Breast epithelium (tissue), 4 donors: ENCODE data around the gene ANKRD35. TPM values are rescaled to one million over a fixed set of nuclear protein-coding genes. Genes with fewer than 3 reads are reported as not detected.

Experiments used
- DNase-seq, 2 donors: peaks; one replicate each; pipeline ENCODE4 v3.0.0-alpha.2; 2019; ENCODE audit warnings: low spot score in 2 of 2
- H3K27ac ChIP-seq, 2 donors: fragments of 200-600 bp; sonication (generic) in 1 of 2; one replicate each; pipeline ENCODE4 v1.5.1; 2016 to 2019; ENCODE audit warnings: mild to moderate bottlenecking in 1 of 2
- H3K27me3 ChIP-seq, 2 donors: fragments of 200-600 bp; sonication (generic) in 1 of 2; one replicate each; pipeline versions ENCODE4 v1.5.1 to v1.6.0; 2017 to 2019; ENCODE audit warnings: control low read depth in 1 of 2, mild to moderate bottlenecking in 1 of 2
- H3K36me3 ChIP-seq: fragments of 200-600 bp; one replicate; pipeline ENCODE4 v1.5.1; 2019
- H3K4me1 ChIP-seq, 2 donors: fragments of 200-600 bp; sonication (generic); one replicate each; pipeline ENCODE4 v1.5.1; 2016 to 2019; ENCODE audit warnings: control low read depth in 1 of 2
- H3K4me3 ChIP-seq, 3 donors: fragments of 200-600 bp; sonication (generic); 1 replicate in 2 of 3; 2 replicates in 1 of 3; pipeline ENCODE4 v1.5.1; 2016 to 2019; ENCODE audit warnings: mild to moderate bottlenecking in 3 of 3, moderate library complexity in 2 of 3
- H3K9me3 ChIP-seq, 2 donors: fragments of 200-600 bp; sonication (generic) in 1 of 2; one replicate each; pipeline ENCODE4 v1.5.1; 2016 to 2019; ENCODE audit warnings: control low read depth in 1 of 2
- POLR2A ChIP-seq: fragments of 450-650 bp; IDR thresholded peaks from one replicate; pipeline ENCODE4 v1.6.1; 2016; ENCODE audit warnings: antibody characterized with exemption, mild to moderate bottlenecking, moderate library complexity
- POLR2AphosphoS5 ChIP-seq, 3 donors: sonication (generic); formaldehyde crosslinking; IDR thresholded peaks; one replicate each; pipeline ENCODE4 v1.6.1; 2017; ENCODE audit warnings: antibody characterized with exemption in 3 of 3
- intact Hi-C: fragments of 100-400 bp; cut with DNase I; formaldehyde crosslinking; loops from one replicate; pipeline ENCODE4 v1.15.1; 2023; ENCODE audit warnings: low total_unique reads
- total RNA-seq, 3 donors: library from RNA; depleted of rRNA; stranded (reverse); fragments of >200 nt; gene quantifications; one replicate each; pipeline ENCODE4 v1.1.0, GENCODE V29; 2016
- TF ChIP-seq, protein P1 (sequence below), 3 donors: fragments of 450-650 bp; IDR thresholded peaks; one replicate each; pipeline ENCODE4 v1.5.1; 2016 to 2017; ENCODE audit warnings: antibody characterized with exemption in 3 of 3, mild to moderate bottlenecking in 3 of 3, moderate library complexity in 3 of 3

Gene ANKRD35
- total RNA-seq, 3 donors from 2014 or later: 6.4 to 10.2 (median 7.0) TPM

DNA sequence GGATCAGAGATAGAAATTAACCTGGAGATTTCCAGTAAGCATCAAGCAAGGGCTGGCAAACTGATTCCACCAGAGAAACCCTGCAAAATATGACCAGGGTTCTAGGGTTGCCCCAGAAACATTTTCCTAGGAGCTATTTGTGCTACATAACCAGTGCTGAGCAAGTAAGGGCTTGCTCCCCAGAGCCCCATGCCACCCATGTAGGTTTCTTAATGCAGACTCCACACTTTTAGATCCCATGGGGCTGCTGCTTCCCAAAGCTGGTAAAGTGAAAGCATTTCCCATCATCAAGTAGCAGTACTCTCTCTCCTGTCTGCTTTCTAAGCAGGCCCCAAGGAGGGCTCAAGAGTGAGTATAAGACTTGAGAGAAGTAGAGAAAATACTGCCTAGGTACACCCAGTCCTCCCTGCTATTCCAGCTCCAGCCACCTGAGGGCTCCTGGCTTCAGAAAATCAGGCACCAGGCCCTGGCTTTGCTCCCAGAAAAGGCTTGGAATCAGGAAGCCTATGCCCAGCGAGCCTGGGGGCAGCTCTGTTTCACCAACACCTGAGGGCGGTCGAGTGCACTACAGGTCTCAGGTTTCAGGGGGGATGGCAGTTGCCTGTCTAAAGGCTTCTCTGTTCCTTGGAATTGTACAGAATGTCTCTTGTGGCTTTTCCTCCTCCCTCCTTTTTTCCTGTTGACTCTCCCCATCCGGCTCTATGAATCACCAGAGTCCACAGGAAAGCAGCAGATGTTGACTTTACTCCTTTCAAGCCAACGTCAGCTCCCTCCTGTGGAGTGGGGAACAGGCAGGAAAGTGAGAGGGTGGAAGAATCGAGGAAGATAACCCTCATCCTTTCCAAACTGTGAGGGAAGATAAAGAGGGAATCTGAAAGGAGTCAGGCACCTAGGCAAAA, 6.2 kb upstream of the ANKRD35 start:
- peak overlapping the region; percentile 96 to 98 for H3K27ac ChIP-seq
- H3K4me3 ChIP-seq: peak overlapping the region; percentile 11 to 55 (median 19)
- TF ChIP-seq, protein P1, sequence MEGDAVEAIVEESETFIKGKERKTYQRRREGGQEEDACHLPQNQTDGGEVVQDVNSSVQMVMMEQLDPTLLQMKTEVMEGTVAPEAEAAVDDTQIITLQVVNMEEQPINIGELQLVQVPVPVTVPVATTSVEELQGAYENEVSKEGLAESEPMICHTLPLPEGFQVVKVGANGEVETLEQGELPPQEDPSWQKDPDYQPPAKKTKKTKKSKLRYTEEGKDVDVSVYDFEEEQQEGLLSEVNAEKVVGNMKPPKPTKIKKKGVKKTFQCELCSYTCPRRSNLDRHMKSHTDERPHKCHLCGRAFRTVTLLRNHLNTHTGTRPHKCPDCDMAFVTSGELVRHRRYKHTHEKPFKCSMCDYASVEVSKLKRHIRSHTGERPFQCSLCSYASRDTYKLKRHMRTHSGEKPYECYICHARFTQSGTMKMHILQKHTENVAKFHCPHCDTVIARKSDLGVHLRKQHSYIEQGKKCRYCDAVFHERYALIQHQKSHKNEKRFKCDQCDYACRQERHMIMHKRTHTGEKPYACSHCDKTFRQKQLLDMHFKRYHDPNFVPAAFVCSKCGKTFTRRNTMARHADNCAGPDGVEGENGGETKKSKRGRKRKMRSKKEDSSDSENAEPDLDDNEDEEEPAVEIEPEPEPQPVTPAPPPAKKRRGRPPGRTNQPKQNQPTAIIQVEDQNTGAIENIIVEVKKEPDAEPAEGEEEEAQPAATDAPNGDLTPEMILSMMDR (IDR thresholded peaks at IDR 0.05): peak; percentile 93 to 99 (median 97)
- TF ChIP-seq POLR2AphosphoS5 (IDR thresholded peaks at IDR 0.05): peak; percentile 88 to 95 (median 94)
- TF ChIP-seq POLR2A: peak; percentile 12
- no peaks in the 10 kb centered on the region for H3K9me3 ChIP-seq
- DNase-seq: peak; percentile 98 to 99
- intact Hi-C loops: no loop called here
- H3K36me3 ChIP-seq: no peaks in the 10 kb centered on the region
- no peaks in the 10 kb centered on the region for H3K27me3 ChIP-seq
- H3K4me1 ChIP-seq: peaks cover 7 to 35% of the 10 kb centered on the region in 2 donors

DNA sequence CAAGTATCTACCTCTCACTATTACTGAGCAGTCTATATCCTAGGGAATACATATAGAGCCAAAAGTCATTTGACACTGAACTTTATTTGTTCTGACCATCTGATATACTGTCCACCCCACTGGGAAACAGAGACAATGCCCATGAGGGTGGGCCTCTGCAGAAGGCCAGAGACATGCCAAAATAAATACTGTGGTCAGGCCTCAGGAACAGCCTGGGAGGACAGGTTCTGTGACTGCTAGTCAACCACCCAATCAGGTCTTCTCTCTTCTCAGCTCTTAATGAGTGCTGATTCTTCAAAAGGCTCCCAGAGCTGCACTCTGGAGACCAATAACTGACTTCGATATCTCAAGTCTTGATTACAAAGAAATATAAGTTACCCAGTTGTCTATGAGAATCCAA, 5.5 kb upstream of the ANKRD35 start:
- Histone ChIP-seq H3K27me3 (no peaks in the 10 kb centered on the region), H3K36me3 (no peaks in the 10 kb centered on the region), H3K4me1 (peaks cover 7 to 35% of the 10 kb centered on the region in 2 donors), H3K9me3 (no peaks in the 10 kb centered on the region), H3K4me3 (peak overlapping the region in 2 of 3 donors; percentile 19 to 55), H3K27ac (peak overlapping the region; percentile 96 to 98)
- TF ChIP-seq POLR2AphosphoS5 (IDR thresholded peaks at IDR 0.05) (peak in 2 of 3 donors; percentile 19 to 48), POLR2A (no peak)
- TF ChIP-seq, protein P1 (IDR thresholded peaks at IDR 0.05): no peak
- intact Hi-C loops: no loop called here
- peak in 1 of 2 donors; percentile 73 for DNase-seq

DNA sequence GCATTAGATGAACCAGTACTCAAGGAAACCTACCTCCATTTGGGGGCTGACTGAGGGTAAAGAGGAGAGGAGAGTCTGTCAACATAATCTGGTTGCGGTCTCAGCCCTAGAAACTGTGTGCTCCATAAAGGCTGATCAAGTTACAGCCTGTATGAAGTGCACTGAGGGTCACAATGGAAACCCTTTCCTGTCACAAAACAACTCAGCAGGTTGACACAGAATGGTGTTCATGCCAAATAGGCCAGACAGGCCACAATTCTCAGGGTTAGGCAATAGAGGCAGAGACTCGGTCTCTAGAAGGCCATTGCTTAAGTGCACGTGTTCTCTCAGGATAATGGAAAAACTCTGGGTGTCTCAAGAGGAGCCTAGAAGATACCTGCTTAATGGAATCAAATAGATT, 4.1 kb upstream of the ANKRD35 start:
- peaks cover 7 to 35% of the 10 kb centered on the region in 2 donors for H3K4me1 ChIP-seq
- H3K27ac ChIP-seq: peak overlapping the region; percentile 96 to 98
- H3K4me3 ChIP-seq: no peak overlapping the region
- H3K36me3 ChIP-seq: no peaks in the 10 kb centered on the region
- no peaks in the 10 kb centered on the region for H3K9me3 ChIP-seq
- intact Hi-C loops: no loop called here
- H3K27me3 ChIP-seq: no peaks in the 10 kb centered on the region
- TF ChIP-seq POLR2AphosphoS5 (IDR thresholded peaks at IDR 0.05): no peak
- TF ChIP-seq, protein P1 (IDR thresholded peaks at IDR 0.05): no peak
- no peak for DNase-seq

- H3K36me3 ChIP-seq: no peaks in the 10 kb centered on the region
- DNase-seq: no peak
- peak overlapping the region; percentile 26 to 28 for H3K27ac ChIP-seq
- peaks cover 5 to 24% of the 10 kb centered on the region in 2 donors for H3K4me1 ChIP-seq
- H3K4me3 ChIP-seq: no peak overlapping the region
- no peaks in the 10 kb centered on the region for H3K9me3 ChIP-seq
- intact Hi-C loops: no loop called here
- TF ChIP-seq, protein P1 (IDR thresholded peaks at IDR 0.05): no peak
- TF ChIP-seq POLR2AphosphoS5 (IDR thresholded peaks at IDR 0.05) (no peak), POLR2A (no peak)
- H3K27me3 ChIP-seq: no peaks in the 10 kb centered on the region
These were observed 2.0 kb upstream of the ANKRD35 start for GRCh38 chr1:145887631-145888030.

DNA sequence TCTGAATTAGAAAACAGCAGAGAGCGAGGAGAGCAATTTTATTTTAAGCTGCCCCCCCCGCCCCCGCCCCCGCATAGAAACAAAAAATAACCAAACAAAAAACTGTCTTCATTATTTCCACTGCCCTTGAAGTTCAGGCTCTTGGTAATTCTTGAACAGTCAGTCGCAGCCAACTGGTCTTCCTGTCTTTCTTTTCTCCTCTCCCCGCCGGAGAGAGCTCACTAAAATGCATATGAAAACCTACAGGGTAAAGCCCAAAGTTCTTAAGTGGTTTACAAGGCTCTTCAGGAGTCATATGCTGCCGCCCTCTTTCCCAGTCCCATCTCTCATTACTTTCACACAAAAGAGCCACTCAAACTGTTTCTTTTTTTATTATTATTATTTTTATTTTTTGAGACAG, 1.1 kb upstream of the ANKRD35 start:
- H3K27me3 ChIP-seq: no peaks in the 10 kb centered on the region
- H3K36me3 ChIP-seq: no peaks in the 10 kb centered on the region
- H3K4me1 ChIP-seq: peaks cover 5 to 21% of the 10 kb centered on the region in 2 donors
- DNase-seq: no peak
- H3K9me3 ChIP-seq: no peaks in the 10 kb centered on the region
- intact Hi-C loops: no loop called here
- H3K27ac ChIP-seq: peak overlapping the region in 1 of 2 donors; percentile 26
- H3K4me3 ChIP-seq: no peak overlapping the region
- TF ChIP-seq, protein P1 (IDR thresholded peaks at IDR 0.05): no peak
- no peak for TF ChIP-seq POLR2A
- no peak for TF ChIP-seq POLR2AphosphoS5 (IDR thresholded peaks at IDR 0.05)
